Measurements from ENCODE around the gene THNSL1.
"Not testable (repeated sequence)": the region's sequence is repeated elsewhere in the genome, so short reads cannot be mapped to it uniquely, and the experiment has no call there.

Gene THNSL1, protein sequence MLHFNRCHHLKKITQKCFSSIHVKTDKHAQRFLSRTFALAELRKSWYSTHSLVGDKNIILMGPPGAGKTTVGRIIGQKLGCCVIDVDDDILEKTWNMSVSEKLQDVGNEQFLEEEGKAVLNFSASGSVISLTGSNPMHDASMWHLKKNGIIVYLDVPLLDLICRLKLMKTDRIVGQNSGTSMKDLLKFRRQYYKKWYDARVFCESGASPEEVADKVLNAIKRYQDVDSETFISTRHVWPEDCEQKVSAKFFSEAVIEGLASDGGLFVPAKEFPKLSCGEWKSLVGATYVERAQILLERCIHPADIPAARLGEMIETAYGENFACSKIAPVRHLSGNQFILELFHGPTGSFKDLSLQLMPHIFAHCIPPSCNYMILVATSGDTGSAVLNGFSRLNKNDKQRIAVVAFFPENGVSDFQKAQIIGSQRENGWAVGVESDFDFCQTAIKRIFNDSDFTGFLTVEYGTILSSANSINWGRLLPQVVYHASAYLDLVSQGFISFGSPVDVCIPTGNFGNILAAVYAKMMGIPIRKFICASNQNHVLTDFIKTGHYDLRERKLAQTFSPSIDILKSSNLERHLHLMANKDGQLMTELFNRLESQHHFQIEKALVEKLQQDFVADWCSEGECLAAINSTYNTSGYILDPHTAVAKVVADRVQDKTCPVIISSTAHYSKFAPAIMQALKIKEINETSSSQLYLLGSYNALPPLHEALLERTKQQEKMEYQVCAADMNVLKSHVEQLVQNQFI

DNA sequence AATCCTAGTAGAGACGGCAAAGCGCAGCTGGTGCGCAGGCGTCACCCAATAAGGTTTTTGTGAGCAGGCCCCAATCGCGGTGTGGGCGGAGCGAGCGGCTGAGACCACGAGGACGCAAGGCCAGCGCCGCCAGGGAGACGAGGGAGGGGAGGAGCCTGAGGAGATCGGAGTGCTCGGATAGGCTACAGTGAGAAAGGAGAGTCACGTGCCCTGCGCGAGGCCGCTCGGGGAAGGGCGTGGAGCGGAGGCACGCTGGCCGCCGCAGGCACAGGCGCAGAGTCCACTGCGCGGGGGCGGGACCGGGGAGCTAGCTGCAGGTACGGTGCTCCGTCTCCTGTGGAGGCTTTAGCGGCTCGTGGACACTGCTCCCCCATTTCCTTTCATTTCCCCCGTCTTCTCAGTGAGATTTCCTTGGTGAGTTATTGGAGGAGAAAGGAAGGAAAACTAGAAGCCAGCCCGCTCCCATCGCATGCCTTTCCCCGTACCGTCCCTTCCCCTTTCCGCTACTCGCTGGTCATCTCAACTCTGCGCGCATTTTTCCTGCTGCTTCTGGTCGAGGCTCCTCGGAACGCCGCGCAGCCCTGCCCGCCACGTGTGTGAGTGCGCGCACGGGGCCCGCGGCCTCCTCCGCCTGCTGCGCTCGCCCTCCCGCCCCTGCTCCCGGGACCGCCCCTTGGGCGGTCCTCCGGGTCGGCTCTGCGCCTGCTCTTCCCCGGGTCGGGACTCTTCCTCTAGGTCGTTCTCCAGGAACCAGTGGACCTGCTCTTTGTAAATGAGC is at the start of gene THNSL1:
Gene THNSL1 (plus strand): TSS at position 237 of the 778 bp plus-strand sequence. CDS start 6,612 bp downstream, outside the sequence.
- DNase-seq, result peak; percentile 94

- no peak for DNase-seq
These were observed 49.4 kb upstream of the THNSL1 start for GRCh38 chr10:24966962-24967481.

- no peak for DNase-seq
These were observed 48.1 kb upstream of the THNSL1 start for GRCh38 chr10:24968349-24968748.

GRCh38 chr10:24968951-24969350 is 47.5 kb upstream of the THNSL1 start:
- not testable (repeated sequence) for DNase-seq

DNA sequence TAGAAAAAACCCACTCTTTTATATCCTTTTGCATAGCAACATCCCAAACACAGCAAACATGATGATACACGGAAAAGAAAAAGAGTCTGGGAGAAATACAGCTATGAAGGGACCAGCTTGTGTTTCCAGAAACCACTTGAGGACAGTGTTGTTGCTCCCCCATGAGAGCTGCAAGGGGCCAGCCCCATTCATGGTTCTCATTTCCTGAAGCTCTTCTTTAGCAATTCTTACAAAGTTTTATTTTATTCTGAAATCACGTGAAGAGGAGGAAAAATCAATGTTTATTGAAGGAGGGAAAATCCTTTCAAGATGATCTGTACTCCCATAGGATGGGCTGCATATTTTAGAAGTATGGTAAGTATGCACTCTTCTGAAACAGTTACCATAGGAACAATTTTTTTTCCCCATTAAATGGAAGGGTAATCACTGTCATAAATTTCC is 46.6 kb upstream of the THNSL1 start:
- no peak for DNase-seq

- no peak for DNase-seq
These were observed 45.0 kb upstream of the THNSL1 start for GRCh38 chr10:24971374-24971773.

DNA sequence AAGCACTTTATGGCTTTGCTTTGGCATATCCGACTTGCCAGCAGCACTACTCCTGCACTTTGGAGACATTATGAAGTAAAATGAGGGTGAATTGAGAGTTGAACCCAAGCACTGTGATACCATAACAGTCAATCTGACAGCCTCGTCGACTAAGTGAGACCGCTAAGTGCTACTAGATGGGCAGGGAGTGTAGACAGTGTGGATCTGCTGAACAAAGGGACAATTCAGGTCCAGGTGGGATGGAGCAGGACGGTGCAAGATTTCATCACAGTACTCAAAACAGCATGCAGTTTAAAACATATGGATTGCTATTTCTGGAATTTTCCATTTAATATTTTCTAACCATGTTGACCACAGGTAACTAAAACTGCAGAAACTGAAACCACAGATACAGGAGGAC is 43.2 kb upstream of the THNSL1 start:
- DNase-seq, result no peak

- DNase-seq, result no peak
These were observed 41.4 kb upstream of the THNSL1 start for GRCh38 chr10:24974976-24975375.

DNA sequence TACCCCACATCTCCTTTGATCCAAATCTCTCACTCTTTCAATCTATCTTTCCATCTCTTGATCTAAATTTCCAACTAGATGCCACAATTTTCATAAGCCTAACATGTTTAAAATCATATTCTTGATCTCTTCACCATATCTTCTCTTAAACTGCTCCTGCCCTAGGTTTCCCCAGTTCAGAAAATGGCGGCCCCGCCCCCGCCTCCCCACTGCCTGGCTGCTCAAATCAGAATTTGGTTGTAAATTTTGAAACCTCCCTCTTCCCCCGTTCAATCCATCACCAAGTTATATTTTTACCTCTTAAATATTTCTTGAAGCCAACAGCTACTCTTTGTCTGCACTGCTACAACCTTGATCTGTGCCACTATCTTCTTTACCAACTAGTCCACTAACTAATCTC is 36.7 kb upstream of the THNSL1 start:
- DNase-seq, result no peak

DNA sequence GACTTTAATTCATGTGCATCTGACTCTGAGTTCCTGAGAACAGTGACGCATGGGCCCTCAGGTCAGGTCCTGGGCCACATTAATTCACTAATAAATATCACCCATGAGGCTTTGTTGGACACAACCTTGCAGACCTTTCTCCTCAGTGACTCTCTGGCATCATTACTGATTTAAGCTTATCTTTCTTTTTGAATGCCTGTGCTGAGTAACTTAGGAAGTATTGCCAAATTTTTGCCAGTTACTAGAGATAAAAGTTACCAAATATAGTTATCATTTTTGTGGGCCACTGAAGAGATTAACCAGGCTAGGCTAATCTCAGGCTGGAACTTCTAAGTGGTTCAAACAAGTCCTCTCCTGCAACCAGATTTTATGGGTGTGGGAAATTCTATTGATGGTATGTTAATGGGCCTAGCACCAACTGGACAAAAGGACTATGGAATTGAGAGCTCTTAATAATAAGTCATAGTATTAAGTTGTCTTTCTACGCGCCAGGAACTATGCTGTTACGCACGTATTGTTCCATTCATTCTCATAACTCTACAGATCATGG is 35.2 kb upstream of the THNSL1 start:
- no peak for DNase-seq

- DNase-seq, result no peak
These were observed 33.9 kb upstream of the THNSL1 start for GRCh38 chr10:24982319-24983112.

GRCh38 chr10:24983130-24983529 is 33.3 kb upstream of the THNSL1 start:
- DNase-seq, result no peak

GRCh38 chr10:24983946-24984345 is 32.5 kb upstream of the THNSL1 start:
- DNase-seq, result no peak

DNA sequence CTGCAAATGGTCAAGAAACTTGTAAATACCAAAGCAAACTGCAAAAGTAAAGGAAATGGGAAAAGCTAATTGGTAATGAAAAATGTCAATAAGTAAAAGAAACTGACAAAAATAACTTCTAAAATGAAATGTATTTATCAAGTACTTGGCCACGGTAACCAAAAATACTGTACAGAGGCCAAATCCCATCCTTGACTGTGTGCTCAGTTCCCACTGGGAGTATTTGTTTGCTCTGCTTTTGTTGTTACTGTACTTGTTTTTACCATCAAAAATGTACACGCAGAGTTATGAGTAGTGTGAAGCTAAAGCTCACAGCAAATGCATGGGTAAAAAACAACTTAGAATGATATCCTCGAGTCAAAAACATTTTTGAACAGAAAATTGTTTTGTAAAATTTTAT is 31.5 kb upstream of the THNSL1 start:
- DNase-seq, result no peak

DNA sequence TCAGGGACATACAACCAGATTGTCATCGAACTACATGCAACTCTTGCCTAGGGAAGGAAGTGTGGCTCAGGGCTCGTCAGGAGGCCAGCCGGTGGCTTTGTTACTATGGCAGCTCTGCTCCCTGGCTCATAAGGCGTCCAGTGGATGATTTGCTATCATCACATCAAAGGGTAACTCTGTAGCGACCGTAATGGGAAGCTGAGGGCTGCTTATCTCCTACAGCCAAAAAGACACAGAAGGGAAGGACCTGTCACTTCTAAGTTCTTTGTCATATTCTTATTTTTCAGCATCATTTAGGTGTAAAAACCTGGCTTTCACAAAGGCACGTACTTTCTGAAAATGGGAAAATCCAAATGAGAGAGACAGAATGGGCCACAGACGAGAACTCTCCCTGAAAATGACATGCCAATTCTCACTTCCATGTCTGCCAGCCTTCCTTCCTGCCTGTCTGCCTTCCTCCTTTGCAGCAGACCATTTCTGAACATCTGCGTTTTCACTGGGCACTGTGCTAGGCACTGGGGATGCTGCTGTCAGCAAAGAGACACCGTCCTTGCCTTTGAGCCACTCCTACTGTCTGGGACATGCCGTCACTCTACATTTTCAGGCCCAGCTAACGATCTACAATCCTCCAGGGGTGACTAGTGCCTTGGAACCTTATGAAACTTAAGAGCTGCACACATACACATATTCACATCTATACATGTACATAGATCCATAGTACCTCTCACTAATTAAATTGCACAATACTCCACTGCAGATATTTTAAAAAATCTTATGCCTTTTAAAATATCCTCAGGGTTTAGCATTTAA is 27.4 kb upstream of the THNSL1 start:
- DNase-seq, result no peak

DNA sequence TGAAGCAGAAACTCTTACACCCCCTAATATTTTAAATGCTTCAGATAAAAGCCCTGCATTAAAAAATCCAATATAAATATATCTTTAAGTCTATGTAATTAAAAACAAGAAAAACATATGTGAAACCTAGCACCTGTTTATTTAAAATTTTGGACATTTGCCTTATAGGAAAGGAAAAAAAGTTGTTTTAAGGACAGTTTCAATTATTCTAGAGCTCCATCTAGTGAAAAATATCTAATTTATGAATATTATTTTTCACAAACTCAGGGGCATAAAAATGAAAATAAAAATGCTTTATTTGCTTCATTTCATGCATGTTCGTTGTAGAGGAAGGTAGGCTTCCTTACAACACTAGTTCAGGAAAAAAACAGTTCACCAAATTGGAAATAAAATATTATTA is 26.5 kb upstream of the THNSL1 start:
- DNase-seq, result no peak

DNA sequence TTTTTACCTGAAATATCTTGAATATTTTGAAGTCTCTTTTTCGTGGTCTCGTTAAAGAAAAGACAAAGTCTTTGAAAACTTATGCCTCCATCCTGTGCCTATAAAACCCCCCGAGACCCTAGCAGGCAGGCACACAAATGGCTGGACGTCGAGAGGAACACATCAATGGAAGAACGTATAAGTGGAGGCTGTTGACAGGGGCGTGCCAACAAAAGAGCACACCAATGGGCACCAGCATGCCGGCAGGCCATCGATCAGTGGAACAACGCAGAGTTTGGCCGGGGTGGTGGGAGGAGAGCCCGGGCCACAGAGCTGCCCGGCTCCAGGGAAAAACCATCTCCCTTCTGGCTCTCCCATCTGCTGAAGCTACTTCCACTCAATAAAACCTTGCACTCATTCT is 25.1 kb upstream of the THNSL1 start:
- no peak for DNase-seq

- no peak for DNase-seq
These were observed 23.8 kb upstream of the THNSL1 start for GRCh38 chr10:24992512-24993133.

- DNase-seq, result no peak
These were observed 23.0 kb upstream of the THNSL1 start for GRCh38 chr10:24993237-24993958.

DNA sequence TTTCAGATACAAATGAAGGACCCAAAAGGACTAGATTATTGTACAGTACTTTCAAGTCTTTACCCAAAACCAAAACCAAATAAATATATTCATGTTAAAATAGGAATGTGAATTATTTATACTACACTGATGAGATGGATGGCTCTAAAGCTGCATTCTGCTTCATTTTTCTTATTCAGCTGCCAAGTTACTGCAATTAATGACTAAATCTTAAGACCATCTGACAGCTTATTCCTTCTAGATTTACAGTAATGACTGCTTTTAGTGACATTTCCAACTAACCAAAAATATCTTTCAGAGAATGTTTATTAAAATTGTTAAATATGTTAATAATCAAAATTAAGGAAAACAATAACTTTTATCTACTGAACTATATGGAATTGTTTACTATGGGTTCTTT is 21.3 kb upstream of the THNSL1 start:
- DNase-seq, result no peak

Data from GF-D8 (cell line).